GM19238 (cell line): Measurements from ENCODE around the gene NFKBIL1.

Experiments used
- DNase-seq: peaks from one replicate; pipeline ENCODE4 v3.0.0; 2011; ENCODE audit warnings: low spot score; ENCODE audit not compliant: insufficient read length

The NFKBIL1 gene

DNA sequence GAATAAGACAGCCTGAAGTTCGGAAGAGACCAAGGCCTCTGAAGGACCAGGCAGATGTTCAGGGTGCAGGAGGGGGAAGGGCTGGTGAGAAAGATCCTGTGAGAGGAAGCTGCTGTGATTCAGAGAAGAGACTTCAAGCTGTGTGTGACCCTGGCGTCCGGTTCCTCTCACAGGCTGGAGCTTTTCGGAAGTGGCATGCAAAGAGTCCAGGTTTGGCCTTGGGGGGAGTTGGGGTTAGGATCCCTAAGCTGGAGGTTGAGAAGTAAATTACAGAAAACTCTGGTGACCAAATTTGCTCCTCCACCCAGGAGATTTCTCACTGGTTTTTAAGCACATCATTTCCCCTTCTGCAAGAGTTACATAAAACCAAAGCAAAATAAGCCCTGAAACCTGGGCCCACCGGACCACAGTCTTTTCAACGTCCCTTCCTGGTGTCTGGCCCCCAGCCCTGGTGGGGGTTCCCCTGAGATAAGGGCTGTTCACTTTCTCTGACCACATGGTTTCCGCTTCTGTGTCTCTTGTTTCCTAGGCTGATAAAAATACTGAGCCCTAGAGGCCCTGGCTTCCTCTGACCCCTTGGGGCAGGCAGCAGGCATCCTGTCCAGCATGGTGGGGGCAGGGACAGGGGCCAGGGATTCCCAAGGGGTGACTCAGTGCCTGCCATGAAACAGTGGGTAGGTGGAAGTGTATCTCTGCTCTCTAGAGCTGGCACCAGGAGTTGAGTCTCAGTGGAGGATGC, 12.7 kb downstream of the NFKBIL1 start:
- DNase-seq = peak; percentile 55

DNA sequence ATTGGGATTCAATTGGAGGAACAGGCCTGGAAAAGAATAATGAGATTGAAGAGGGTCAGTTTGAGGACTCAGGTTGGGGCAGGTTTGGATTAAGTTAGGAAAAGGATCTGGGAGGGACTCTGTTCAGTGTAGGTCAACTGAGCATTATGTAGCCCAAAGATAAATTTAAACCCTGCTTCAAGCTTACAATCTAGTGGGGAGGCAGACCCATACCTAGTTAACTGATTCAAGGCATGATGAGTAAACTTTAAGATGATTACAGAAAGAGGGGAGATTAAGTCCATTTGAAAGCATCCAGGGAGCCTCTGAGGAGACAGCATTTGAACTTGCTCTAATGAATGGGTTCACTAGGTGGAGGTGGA, 13.3 kb downstream of the NFKBIL1 start:
- no peak for DNase-seq

DNA sequence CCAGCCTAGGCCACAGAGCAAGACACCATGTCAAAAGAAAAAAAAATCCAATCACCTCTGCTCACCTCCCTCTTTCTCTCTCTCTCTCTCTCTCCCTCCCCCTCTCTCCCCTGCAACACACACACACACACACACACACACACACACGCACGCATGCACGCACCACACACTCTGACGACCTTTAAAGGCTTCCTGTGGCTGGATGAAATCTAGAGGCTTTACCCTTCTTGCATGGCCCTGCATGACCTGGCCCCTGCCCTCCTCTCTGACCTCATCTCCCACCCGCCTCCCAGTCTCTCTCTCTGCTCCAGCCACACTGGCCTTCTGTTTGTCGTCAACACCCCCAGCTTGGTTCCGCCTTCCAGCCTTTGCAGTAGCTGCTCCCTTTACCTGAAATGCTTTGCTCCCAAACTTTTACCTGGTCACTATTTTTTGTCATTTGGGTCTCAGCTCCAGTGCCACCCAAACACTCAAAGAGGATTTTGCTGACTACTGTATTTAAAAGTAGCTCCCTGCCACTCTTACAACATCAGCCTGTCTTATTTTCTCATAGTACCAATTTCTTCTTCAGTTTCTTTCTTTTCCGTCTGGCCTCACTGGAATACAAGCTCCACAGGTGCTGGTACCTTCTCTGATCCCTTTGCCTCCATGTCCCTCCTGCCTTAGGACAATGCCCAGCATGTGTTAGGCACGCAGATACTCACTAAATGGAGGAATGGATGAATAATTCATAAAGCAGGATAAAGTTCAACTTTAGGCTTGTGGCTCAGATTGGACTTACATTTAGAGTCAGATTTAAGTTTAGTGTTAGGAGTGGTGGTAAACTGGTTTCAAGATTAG, 20.3 kb downstream of the NFKBIL1 start:
- DNase-seq = no peak

- peak; percentile 71 for DNase-seq
Measured at GRCh38 chr6:31568537-31568961, 21.1 kb downstream of the NFKBIL1 start.

GRCh38 chr6:31569861-31570536, 22.6 kb downstream of the NFKBIL1 start:
- DNase-seq = no peak

DNA sequence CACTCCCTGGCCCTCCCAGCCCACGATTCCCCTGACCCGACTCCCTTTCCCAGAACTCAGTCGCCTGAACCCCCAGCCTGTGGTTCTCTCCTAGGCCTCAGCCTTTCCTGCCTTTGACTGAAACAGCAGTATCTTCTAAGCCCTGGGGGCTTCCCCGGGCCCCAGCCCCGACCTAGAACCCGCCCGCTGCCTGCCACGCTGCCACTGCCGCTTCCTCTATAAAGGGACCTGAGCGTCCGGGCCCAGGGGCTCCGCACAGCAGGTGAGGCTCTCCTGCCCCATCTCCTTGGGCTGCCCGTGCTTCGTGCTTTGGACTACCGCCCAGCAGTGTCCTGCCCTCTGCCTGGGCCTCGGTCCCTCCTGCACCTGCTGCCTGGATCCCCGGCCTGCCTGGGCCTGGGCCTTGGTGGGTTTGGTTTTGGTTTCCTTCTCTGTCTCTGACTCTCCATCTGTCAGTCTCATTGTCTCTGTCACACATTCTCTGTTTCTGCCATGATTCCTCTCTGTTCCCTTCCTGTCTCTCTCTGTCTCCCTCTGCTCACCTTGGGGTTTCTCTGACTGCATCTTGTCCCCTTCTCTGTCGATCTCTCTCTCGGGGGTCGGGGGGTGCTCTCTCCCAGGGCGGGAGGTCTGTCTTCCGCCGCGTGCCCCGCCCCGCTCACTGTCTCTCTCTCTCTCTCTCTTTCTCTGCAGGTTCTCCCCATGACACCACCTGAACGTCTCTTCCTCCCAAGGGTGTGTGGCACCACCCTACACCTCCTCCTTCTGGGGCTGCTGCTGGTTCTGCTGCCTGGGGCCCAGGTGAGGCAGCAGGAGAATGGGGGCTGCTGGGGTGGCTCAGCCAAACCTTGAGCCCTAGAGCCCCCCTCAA, 24.9 kb downstream of the NFKBIL1 start, which contains the start of gene LTA:
Gene LTA, plus strand, starts transcription at position 249 of the 871 bp plus-strand sequence. Its CDS starts 454 bp downstream, at position 703.
- peak; percentile 62 for DNase-seq

- DNase-seq = no peak
Measured at GRCh38 chr6:31573239-31574105, 26.1 kb downstream of the NFKBIL1 start.

DNA sequence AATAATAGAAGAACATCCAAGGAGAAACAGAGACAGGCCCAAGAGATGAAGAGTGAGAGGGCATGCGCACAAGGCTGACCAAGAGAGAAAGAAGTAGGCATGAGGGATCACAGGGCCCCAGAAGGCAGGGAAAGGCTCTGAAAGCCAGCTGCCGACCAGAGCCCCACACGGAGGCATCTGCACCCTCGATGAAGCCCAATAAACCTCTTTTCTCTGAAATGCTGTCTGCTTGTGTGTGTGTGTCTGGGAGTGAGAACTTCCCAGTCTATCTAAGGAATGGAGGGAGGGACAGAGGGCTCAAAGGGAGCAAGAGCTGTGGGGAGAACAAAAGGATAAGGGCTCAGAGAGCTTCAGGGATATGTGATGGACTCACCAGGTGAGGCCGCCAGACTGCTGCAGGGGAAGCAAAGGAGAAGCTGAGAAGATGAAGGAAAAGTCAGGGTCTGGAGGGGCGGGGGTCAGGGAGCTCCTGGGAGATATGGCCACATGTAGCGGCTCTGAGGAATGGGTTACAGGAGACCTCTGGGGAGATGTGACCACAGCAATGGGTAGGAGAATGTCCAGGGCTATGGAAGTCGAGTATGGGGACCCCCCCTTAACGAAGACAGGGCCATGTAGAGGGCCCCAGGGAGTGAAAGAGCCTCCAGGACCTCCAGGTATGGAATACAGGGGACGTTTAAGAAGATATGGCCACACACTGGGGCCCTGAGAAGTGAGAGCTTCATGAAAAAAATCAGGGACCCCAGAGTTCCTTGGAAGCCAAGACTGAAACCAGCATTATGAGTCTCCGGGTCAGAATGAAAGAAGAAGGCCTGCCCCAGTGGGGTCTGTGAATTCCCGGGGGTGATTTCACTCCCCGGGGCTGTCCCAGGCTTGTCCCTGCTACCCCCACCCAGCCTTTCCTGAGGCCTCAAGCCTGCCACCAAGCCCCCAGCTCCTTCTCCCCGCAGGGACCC, 27.0 kb downstream of the NFKBIL1 start:
- no peak for DNase-seq

GRCh38 chr6:31575335-31575901, 28.0 kb downstream of the NFKBIL1 start, which contains the start of gene TNF:
TSS of gene TNF (plus strand) at chr6:31575565. CDS start at chr6:31575742, 177 bp downstream.
- peak; percentile 65 for DNase-seq

GRCh38 chr6:31575952-31576685, 28.7 kb downstream of the NFKBIL1 start:
- DNase-seq = no peak

GRCh38 chr6:31576897-31577578, 29.6 kb downstream of the NFKBIL1 start:
- no peak for DNase-seq

DNA sequence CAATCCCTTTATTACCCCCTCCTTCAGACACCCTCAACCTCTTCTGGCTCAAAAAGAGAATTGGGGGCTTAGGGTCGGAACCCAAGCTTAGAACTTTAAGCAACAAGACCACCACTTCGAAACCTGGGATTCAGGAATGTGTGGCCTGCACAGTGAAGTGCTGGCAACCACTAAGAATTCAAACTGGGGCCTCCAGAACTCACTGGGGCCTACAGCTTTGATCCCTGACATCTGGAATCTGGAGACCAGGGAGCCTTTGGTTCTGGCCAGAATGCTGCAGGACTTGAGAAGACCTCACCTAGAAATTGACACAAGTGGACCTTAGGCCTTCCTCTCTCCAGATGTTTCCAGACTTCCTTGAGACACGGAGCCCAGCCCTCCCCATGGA, 30.2 kb downstream of the NFKBIL1 start:
- DNase-seq = no peak

- no peak for DNase-seq
Measured at GRCh38 chr6:31578184-31579118, 31.0 kb downstream of the NFKBIL1 start.

GRCh38 chr6:31579119-31579505, 31.7 kb downstream of the NFKBIL1 start:
- no peak for DNase-seq

DNA sequence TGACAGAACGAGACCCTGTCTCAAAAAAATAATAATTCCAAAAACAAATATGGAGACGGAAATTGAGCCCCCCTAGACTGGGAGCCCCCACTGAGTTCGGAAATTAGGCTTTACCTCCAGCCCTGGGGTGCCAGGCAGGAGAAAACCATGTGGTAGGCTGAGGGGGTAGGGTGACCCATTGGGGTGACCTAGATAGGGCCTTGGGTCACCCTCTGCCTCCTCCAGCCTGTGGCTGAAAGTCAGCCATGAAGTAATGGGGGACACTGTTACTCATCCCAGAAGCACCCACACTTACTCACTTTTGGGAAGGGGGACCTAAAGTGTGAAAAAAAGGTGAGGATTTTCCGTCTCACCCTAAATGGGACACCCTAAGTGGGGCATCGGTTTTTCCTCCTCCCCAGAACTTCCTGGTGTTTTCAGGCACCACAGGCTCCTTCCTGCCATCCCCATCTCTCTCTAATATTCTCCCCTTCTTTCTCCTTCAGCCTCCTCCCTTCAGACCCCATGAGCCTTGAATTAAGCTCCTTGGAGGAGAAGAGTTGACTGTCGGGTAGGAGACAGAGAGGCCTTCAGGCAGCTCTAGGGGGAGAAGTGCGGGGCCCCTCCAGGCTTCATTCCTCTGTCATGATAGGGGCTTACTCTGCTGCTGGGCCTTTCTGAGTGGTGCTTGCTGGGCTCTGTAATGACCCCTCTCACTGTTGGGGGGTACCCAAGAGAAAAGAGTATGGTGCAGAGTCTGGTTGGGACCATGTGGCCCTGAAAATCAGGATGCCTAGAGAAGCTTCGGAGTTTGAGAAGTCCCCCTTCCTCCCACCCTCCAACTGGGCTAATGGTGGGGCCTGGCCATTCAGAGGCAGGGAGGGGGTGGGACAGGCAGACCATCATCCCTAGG, 32.4 kb downstream of the NFKBIL1 start:
- no peak for DNase-seq
